Measurements from ENCODE around the gene TCHHL1. TPM values are rescaled to one million over a fixed set of nuclear protein-coding genes. Genes with fewer than 3 reads are reported as not detected.

The TCHHL1 gene
- total and polyA plus RNA-seq, 2 of the 8 experiments (the other 6 are each of a cell fraction or from before 2014, with no cell fraction given), result not detected

DNA sequence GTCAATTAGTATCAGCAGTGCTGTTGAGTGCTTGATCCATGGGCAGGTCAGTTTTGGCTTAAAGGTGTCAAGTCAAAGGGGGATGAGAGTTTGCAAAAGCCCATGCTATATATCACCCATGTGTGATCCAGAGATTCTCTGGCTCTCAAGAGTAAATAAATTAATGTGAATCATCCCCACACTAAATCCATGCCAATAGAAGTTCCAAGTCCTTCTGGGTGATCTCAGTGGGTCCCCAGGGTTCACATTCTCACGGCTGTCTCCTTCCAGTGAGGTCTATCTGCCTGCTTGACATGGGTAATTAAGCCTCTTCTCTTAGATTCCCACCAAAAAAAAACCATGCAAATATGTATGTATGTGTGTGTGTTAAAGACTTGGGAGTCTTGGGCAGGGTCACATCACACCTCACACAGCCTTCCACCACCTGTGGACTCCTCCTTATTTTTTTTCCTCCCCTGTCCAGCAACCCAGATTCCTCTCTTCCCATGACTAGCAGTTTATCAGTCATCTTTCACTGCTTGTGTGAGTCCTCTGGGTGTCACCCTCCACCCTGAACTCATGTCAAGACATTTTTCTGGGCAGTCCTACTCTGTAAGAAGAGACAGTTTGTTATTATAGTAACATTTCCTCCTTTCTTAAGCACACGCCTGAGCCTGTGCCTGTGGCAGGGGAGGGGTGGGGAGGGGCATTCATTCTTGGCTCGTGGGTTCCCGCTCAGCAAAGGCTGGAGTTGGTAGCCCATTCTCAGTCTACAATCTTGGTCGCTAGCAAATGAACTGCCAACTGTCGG lies 37.8 kb downstream of the TCHHL1 start:
- Histone ChIP-seq H3K79me1 (ENCODE audit: low read depth, low read length) (no peaks in the 10 kb centered on the region), H3K27me3 (replicated peaks in 1 of 4; ENCODE audit: control insufficient read depth in 3 of 4, extremely low read depth in 1 of 4, insufficient read depth in 3 of 4, low read length in 3 of 4) (no peaks in the 10 kb centered on the region; a peak in 1 of 7 replicates), H2BK15ac (ENCODE audit: low read length) (no peak overlapping the region), H3K14ac (ENCODE audit: insufficient read length) (no peak overlapping the region), H3K36me3 (ENCODE audit: control insufficient read depth in 2 of 4, insufficient read depth in 4 of 4, low read length in 3 of 4) (no peaks in the 10 kb centered on the region), H3K9me3 (ENCODE audit: insufficient read depth in 2 of 2, low read depth in 1 of 2, low read length in 1 of 2) (no peaks in the 10 kb centered on the region), H4K91ac (replicated peaks; ENCODE audit: insufficient read length, low read length) (no peak overlapping the region), H3K18ac (ENCODE audit: extremely low read depth, low read length) (no peak overlapping the region), H3K23ac (ENCODE audit: insufficient read length) (no peak overlapping the region), H3K56ac (replicated peaks; ENCODE audit: insufficient read length, low read depth, low read length) (no peak overlapping the region), H4K8ac (ENCODE audit: extremely low read depth, insufficient read depth, low read length) (no peak overlapping the region), H3K4me1 (replicated peaks in 1 of 4; ENCODE audit: control insufficient read depth in 3 of 4, insufficient read depth in 4 of 4, low read length in 3 of 4) (peaks cover 8 to 16% (median 11%) of the 10 kb centered on the region in 4 experiments; a peak in 5 of 7 replicates), H3K4me3 (ENCODE audit: extremely low read depth in 1 of 4, insufficient read depth in 2 of 4, low read depth in 3 of 4, low read length in 4 of 4) (no peak overlapping the region), H3K4me2 (ENCODE audit: insufficient read depth in 1 of 2, low read depth in 2 of 2, low read length in 2 of 2) (no peak overlapping the region), H4K5ac (ENCODE audit: insufficient read length, low read depth, low read length) (no peak overlapping the region), H2AFZ (ENCODE audit: low read length) (no peak overlapping the region), H3K27ac (ENCODE audit: low read depth, low read length) (no peak overlapping the region), H3K4ac (replicated peaks; ENCODE audit: insufficient read length, low read depth, low read length) (no peak overlapping the region), H2BK20ac (ENCODE audit: low read length) (no peak overlapping the region), H4K20me1 (replicated peaks in 1 of 2; ENCODE audit: control insufficient read depth in 1 of 2, insufficient read depth in 2 of 2, low read length in 2 of 2) (no peaks in the 10 kb centered on the region), H2AK5ac (ENCODE audit: low read depth, low read length) (no peak overlapping the region), H2BK12ac (ENCODE audit: low read depth, low read length) (no peak overlapping the region), H2BK5ac (ENCODE audit: low read depth, low read length) (no peak overlapping the region), H3K9ac (replicated peaks in 1 of 4; ENCODE audit: extremely low read depth in 1 of 4, low read depth in 3 of 4, low read length in 3 of 4) (no peak overlapping the region), H3K79me2 (ENCODE audit: control insufficient read depth in 1 of 2, insufficient read depth in 2 of 2, low read length in 2 of 2) (no peaks in the 10 kb centered on the region), H2BK120ac (replicated peaks; ENCODE audit: low read depth, low read length) (no peak overlapping the region), H3K23me2 (ENCODE audit: low read depth, low read length) (no peaks in the 10 kb centered on the region; the same call in 1 of the 2 replicates)
- ChIA-PET CTCF (ENCODE audit: partially characterized antibody) (interaction anchor here (0.9 to 3.1 kb wide), 5 partner anchors 11 to 407 kb away, joined by 3 to 11 read pairs (median 4); no protein-coding TSS in a partner anchor), POLR2A (ENCODE audit: partially characterized antibody) (interaction anchor here (0.5 kb wide), 1 partner anchor 15 kb away, joined by 3 read pairs; no protein-coding TSS in a partner anchor)
- FAIRE-seq (no peak), DNase-seq (ENCODE audit: low read depth in 1 of 2, low spot score in 2 of 2) (no peak)
- 85% methylated on average over 6 of the region's 6 CpGs; no CpG with 5 or more reads in 1 of the 2 experiments for WGBS, 2 experiments (ENCODE audit: extremely low coverage in 1 of 2, insufficient coverage in 1 of 2, insufficient read length in 1 of 2, insufficient replicate concordance in 2 of 2, low coverage in 1 of 2, low lambda C conversion rate in 2 of 2, missing lambda C conversion rate in 1 of 2)
- TF ChIP-seq TAF7 (optimal IDR thresholded peaks at IDR 0.05; ENCODE audit: borderline replicate concordance, low read depth, low read length) (no peak), BCL11A (IDR thresholded peaks at IDR 0.05; ENCODE audit: low read depth in 2 of 2, low read length in 2 of 2) (no peak), BACH1 (IDR thresholded peaks at IDR 0.05; ENCODE audit: low read length) (no peak), HDAC2 (IDR thresholded peaks at IDR 0.05; ENCODE audit: borderline replicate concordance in 1 of 2, low read depth in 2 of 2, low read length in 2 of 2) (no peak), ATF2 (IDR thresholded peaks at IDR 0.05; ENCODE audit: low read length) (no peak), RAD21 (IDR thresholded peaks at IDR 0.05 in 1 of 2, conservative IDR thresholded peaks at IDR 0.05 in 1 of 2; ENCODE audit: low read depth in 2 of 2, low read length in 2 of 2) (no peak), SP2 (IDR thresholded peaks at IDR 0.05; ENCODE audit: low read length) (no peak), FOSL1 (IDR thresholded peaks at IDR 0.05; ENCODE audit: insufficient read depth, low read depth, low read length) (no peak), CBX5 (IDR thresholded peaks at IDR 0.05; ENCODE audit: low read depth, low read length) (no peak), YY1 (IDR thresholded peaks at IDR 0.05; ENCODE audit: low read depth, low read length) (no peak)
